AML-193 (cell line): ENCODE data around the gene DNTT.
A peak's percentile ranks its signal among the peaks of the same experiment; 100 is the strongest.

Experiments used
- DNase-seq, 2 experiments: peaks; one replicate each; lab custom pipeline; 2025; lab: John Stamatoyannopoulos, UW

DNTT gene

GRCh38 chr10:96309628-96310320, 5.5 kb downstream of the DNTT start:
- no peak for DNase-seq

- DNase-seq = no peak
These were observed 6.1 kb downstream of the DNTT start for GRCh38 chr10:96310321-96310669.

GRCh38 chr10:96311180-96311715, 7.0 kb downstream of the DNTT start:
- no peak for DNase-seq

- no peak for DNase-seq
These were observed 9.1 kb downstream of the DNTT start for GRCh38 chr10:96313344-96313743.

GRCh38 chr10:96317067-96317833, 13.0 kb downstream of the DNTT start:
- peak in 1 of 2 experiments; percentile 14 for DNase-seq

- no peak for DNase-seq
These were observed 15.7 kb downstream of the DNTT start for GRCh38 chr10:96319754-96320474.

GRCh38 chr10:96321822-96322221, 17.6 kb downstream of the DNTT start:
- DNase-seq = no peak

- no peak for DNase-seq
These were observed 18.0 kb downstream of the DNTT start for GRCh38 chr10:96322275-96322674.

- DNase-seq = no peak
These were observed 20.2 kb downstream of the DNTT start for GRCh38 chr10:96324447-96324846.

- DNase-seq = no peak
These were observed 21.6 kb downstream of the DNTT start for GRCh38 chr10:96325719-96326373.

GRCh38 chr10:96327462-96327861, 23.2 kb downstream of the DNTT start:
- DNase-seq = no peak

- no peak for DNase-seq
These were observed 28.9 kb downstream of the DNTT start for GRCh38 chr10:96333101-96333500.

- peak; percentile 4 to 10 for DNase-seq
These were observed 30.6 kb downstream of the DNTT start for GRCh38 chr10:96334616-96335526.

- no peak for DNase-seq
These were observed 32.9 kb downstream of the DNTT start for GRCh38 chr10:96337106-96337505.

- no peak for DNase-seq
These were observed 34.2 kb downstream of the DNTT start for GRCh38 chr10:96338279-96338925.

GRCh38 chr10:96339383-96339782, 35.1 kb downstream of the DNTT start:
- DNase-seq = no peak

- DNase-seq = peak; percentile 68 to 81
These were observed 36.0 kb downstream of the DNTT start for GRCh38 chr10:96339956-96340904.

- no peak for DNase-seq
These were observed 37.3 kb downstream of the DNTT start for GRCh38 chr10:96341219-96342182.
